Ishikawa (cell line): Measurements from ENCODE around the gene CTAG1B.
"Not testable (repeated sequence)": the region's sequence is repeated elsewhere in the genome, so short reads cannot be mapped to it uniquely, and the experiment has no call there.

Experiments
- CEBPB ChIP-seq: IDR thresholded peaks from 2 replicates; pipeline ENCODE4 v1.6.1; 2012
- CREB1 ChIP-seq: IDR thresholded peaks from 2 replicates; pipeline ENCODE4 v1.6.1; 2012; ENCODE audit warnings: low read depth
- EGR1 ChIP-seq: IDR thresholded peaks from 2 replicates; pipeline ENCODE4 v1.6.1; 2012
- EP300 ChIP-seq: IDR thresholded peaks from 2 replicates; pipeline ENCODE4 v1.6.1; 2012; ENCODE audit warnings: borderline replicate concordance
- FOXM1 ChIP-seq: IDR thresholded peaks from 2 replicates; pipeline ENCODE4 v1.6.1; 2012; ENCODE audit warnings: low read depth, borderline replicate concordance
- NFIC ChIP-seq: IDR thresholded peaks from 2 replicates; pipeline ENCODE4 v1.6.1; 2012
- RAD21 ChIP-seq: IDR thresholded peaks from 2 replicates; pipeline ENCODE4 v1.6.1; 2012; ENCODE audit warnings: low read depth
- TAF1 ChIP-seq: IDR thresholded peaks from 2 replicates; pipeline ENCODE4 v1.6.1; 2012; ENCODE audit warnings: low read depth, mild to moderate bottlenecking
- TCF12 ChIP-seq: IDR thresholded peaks from 2 replicates; pipeline ENCODE4 v1.6.1; 2012; ENCODE audit warnings: low read depth
- TEAD4 ChIP-seq: IDR thresholded peaks from 2 replicates; pipeline ENCODE4 v1.6.1; 2012
- YY1 ChIP-seq: IDR thresholded peaks from 2 replicates; pipeline ENCODE4 v1.6.1; 2012; ENCODE audit warnings: low read depth
- ZBTB7A ChIP-seq: IDR thresholded peaks from 2 replicates; pipeline ENCODE4 v1.6.1; 2012; ENCODE audit warnings: low read depth
- TF ChIP-seq, protein P1 (sequence below): IDR thresholded peaks from 2 replicates; pipeline ENCODE4 v1.6.1; 2012
- TF ChIP-seq, protein P2 (sequence below): IDR thresholded peaks from 2 replicates; pipeline ENCODE4 v1.6.1; 2012; ENCODE audit warnings: low read depth, mild to moderate bottlenecking
- TF ChIP-seq, protein P3 (sequence below): IDR thresholded peaks from 2 replicates; pipeline ENCODE4 v1.6.1; 2012

CTAG1B gene

DNA sequence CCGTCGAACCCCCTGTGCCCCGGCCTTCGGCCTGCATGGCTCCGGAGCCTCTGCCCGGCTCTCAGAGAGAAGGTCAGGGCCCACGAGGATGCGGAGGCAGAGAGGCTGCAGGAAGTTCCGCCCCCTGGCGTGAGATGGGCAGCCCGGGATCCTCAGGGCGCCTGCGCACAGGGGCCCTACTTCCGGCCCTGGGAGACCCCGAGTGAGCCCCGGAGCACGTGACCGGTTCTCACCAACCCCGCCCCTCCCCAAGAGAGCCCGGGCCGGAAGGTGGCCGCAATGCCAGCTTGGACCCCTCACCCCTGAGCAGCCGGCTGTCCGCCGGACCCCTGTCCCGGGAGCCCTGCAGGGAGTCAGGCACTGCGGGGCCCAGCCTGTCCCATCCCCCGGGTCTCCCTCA is at the start of gene CTAG1B:
CTAG1B (minus strand) TSS at position 101 of the 400 bp plus-strand sequence; CDS start at position 37, 64 bp downstream.
- not testable (repeated sequence) for TF ChIP-seq TCF12
- TF ChIP-seq, protein P1, sequence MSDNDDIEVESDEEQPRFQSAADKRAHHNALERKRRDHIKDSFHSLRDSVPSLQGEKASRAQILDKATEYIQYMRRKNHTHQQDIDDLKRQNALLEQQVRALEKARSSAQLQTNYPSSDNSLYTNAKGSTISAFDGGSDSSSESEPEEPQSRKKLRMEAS, result not testable (repeated sequence)
- TF ChIP-seq, protein P2, sequence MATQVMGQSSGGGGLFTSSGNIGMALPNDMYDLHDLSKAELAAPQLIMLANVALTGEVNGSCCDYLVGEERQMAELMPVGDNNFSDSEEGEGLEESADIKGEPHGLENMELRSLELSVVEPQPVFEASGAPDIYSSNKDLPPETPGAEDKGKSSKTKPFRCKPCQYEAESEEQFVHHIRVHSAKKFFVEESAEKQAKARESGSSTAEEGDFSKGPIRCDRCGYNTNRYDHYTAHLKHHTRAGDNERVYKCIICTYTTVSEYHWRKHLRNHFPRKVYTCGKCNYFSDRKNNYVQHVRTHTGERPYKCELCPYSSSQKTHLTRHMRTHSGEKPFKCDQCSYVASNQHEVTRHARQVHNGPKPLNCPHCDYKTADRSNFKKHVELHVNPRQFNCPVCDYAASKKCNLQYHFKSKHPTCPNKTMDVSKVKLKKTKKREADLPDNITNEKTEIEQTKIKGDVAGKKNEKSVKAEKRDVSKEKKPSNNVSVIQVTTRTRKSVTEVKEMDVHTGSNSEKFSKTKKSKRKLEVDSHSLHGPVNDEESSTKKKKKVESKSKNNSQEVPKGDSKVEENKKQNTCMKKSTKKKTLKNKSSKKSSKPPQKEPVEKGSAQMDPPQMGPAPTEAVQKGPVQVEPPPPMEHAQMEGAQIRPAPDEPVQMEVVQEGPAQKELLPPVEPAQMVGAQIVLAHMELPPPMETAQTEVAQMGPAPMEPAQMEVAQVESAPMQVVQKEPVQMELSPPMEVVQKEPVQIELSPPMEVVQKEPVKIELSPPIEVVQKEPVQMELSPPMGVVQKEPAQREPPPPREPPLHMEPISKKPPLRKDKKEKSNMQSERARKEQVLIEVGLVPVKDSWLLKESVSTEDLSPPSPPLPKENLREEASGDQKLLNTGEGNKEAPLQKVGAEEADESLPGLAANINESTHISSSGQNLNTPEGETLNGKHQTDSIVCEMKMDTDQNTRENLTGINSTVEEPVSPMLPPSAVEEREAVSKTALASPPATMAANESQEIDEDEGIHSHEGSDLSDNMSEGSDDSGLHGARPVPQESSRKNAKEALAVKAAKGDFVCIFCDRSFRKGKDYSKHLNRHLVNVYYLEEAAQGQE, result not testable (repeated sequence)

DNA sequence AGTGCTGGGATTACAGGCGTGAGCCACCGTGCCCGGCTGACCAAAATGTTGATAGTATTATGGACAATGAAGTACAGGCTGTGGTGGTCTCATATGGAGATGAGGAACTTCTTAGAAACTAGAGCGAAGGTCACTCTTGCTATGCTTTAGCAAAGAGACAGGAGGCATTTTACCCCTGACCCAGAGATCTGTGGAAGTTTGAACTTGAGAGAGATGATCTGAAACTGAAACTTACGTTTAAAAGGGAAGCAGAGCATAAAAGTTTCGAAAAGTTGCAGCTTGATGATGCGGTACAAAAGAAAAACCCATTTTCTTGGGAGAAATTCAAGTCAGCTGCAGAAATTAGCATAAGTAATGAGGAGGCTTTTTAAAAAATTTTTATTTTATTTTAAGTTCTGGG is 42.8 kb upstream of the CTAG1B start:
- TF ChIP-seq TEAD4 (no peak), CREB1 (no peak), TAF1 (no peak), CEBPB (no peak), RAD21 (no peak), FOXM1 (no peak), NFIC (no peak), EGR1 (no peak), TCF12 (no peak)
- TF ChIP-seq, protein P2, result no peak
- TF ChIP-seq, protein P1, result no peak

DNA sequence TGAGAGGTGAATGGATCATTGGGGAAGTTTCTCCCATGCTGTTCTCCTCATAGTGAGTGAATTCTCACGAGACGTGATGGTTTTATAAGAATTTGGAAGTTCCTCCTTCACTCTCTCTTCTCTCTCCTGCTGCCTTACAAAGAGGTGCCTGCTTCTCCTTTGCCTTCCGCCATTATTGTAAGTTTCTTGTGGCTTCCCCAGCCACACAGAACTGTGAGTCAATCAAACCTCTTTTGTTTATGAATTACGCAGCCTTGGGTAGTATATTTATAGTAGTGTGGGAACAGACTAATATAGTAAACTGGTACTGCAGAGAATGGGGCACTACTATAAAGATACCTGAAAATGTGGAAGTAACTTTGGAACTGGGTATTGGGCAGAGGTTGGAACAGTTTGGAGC is 42.1 kb upstream of the CTAG1B start:
- TF ChIP-seq EGR1 (no peak), FOXM1 (no peak), TEAD4 (no peak), NFIC (no peak), CREB1 (no peak), TCF12 (no peak), ZBTB7A (no peak), EP300 (no peak), TAF1 (no peak), RAD21 (no peak), YY1 (no peak), CEBPB (no peak)
- TF ChIP-seq, protein P3, sequence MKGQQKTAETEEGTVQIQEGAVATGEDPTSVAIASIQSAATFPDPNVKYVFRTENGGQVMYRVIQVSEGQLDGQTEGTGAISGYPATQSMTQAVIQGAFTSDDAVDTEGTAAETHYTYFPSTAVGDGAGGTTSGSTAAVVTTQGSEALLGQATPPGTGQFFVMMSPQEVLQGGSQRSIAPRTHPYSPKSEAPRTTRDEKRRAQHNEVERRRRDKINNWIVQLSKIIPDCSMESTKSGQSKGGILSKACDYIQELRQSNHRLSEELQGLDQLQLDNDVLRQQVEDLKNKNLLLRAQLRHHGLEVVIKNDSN, result no peak
- TF ChIP-seq, protein P1, result no peak
- TF ChIP-seq, protein P2, result no peak

DNA sequence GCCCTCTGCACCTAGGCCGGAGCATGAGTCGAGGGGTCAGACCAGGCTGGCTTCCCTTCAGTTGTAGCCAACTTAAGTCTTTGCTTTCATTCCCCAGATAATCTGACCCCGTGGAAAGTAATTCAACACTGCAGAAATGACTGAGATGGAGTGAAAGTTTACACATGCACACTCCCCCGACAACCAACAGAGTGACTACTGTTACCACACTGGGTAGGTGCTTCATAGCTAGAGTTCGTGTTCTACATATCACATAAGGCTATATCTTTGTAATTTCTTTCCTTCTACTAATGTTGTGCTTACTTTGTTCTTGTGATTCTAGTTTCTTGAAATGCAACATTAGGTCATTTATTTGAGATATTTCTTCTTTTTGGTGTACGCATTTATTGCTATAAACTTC is 41.5 kb upstream of the CTAG1B start:
- no peak for TF ChIP-seq EP300

DNA sequence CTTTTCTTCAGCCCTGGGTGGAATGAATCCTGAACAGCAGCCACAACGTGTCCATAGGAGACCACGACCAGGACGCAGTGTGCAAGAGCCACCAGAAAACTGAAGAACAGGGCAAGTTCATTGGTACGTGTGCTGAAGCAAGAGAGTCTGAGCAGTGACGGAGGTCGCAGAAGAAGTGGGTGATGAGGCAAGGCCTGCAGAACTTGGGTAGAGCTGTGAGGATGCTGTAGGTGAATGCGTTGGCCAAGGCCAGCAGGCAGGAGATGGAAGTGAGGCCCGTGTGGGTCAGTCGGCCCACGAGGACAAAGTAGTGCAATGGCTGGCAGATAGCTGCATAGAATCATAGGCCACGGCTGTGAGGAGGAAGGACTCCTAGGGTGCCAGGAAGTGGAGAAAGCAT is 39.9 kb upstream of the CTAG1B start:
- TF ChIP-seq EGR1, result no peak
- no peak for TF ChIP-seq TAF1
- no peak for TF ChIP-seq CREB1
- TF ChIP-seq, protein P3, result no peak
- no peak for TF ChIP-seq NFIC
- TF ChIP-seq EP300, result no peak
- TF ChIP-seq TCF12, result no peak
- no peak for TF ChIP-seq YY1
- no peak for TF ChIP-seq RAD21
- no peak for TF ChIP-seq ZBTB7A
- TF ChIP-seq, protein P1, result no peak
- no peak for TF ChIP-seq CEBPB
- TF ChIP-seq, protein P2, result no peak
- TF ChIP-seq FOXM1, result no peak
